GM23248 (cell line): ENCODE measurements around the gene GON4L. TPM values are rescaled to one million over a fixed set of nuclear protein-coding genes. Genes with fewer than 3 reads are reported as not detected.

ENCODE experiments used
- DNase-seq: peaks from one replicate; pipeline ENCODE4 v3.0.0-alpha.2; 2015
- H2AFZ ChIP-seq: fragments of 200-600 bp; sonication (generic); 2 replicates; pipeline ENCODE4 v1.6.1; 2016; ENCODE audit warnings: antibody characterized with exemption
- H3F3A ChIP-seq: fragments of 200-600 bp; sonication (generic); 2 replicates; pipeline ENCODE4 v1.6.1; 2016; ENCODE audit warnings: mild to moderate bottlenecking, antibody characterized with exemption, mixed run types; ENCODE audit not compliant: insufficient read depth
- H3K27ac ChIP-seq: fragments of 200-600 bp; sonication (generic); 2 replicates; pipeline ENCODE4 v1.5.1; 2016; ENCODE audit warnings: mild to moderate bottlenecking
- H3K27me3 ChIP-seq: fragments of 200-600 bp; sonication (generic); replicated peaks from 2 replicates; pipeline ENCODE4 v1.6.1; 2016; ENCODE audit warnings: mild to moderate bottlenecking; ENCODE audit not compliant: insufficient read depth
- H3K36me3 ChIP-seq: fragments of 200-600 bp; sonication (generic); 2 replicates; pipeline ENCODE4 v1.6.1; 2016; ENCODE audit warnings: low read depth, mild to moderate bottlenecking
- H3K4me1 ChIP-seq: fragments of 200-600 bp; sonication (generic); 2 replicates; pipeline ENCODE4 v1.6.1; 2016; ENCODE audit warnings: mild to moderate bottlenecking; ENCODE audit not compliant: insufficient read depth
- H3K4me2 ChIP-seq: fragments of 200-600 bp; sonication (generic); one replicate; pipeline ENCODE4 v1.6.1; 2016; ENCODE audit warnings: mild to moderate bottlenecking; ENCODE audit not compliant: unreplicated experiment
- H3K4me3 ChIP-seq: fragments of 200-600 bp; sonication (generic); 2 replicates; pipeline ENCODE4 v1.5.1; 2016; ENCODE audit warnings: mild to moderate bottlenecking
- H3K79me2 ChIP-seq: fragments of 200-600 bp; sonication (generic); 2 replicates; pipeline ENCODE4 v1.6.1; 2016; ENCODE audit warnings: mild to moderate bottlenecking; ENCODE audit not compliant: insufficient read depth
- H3K9ac ChIP-seq: fragments of 200-600 bp; sonication (generic); 2 replicates; pipeline ENCODE4 v1.6.1; 2016; ENCODE audit warnings: mild to moderate bottlenecking
- H3K9me2 ChIP-seq: fragments of 200-600 bp; sonication (generic); 2 replicates; pipeline ENCODE4 v1.6.1; 2016; ENCODE audit warnings: mixed run types, mild to moderate bottlenecking, moderate library complexity; ENCODE audit not compliant: insufficient read depth
- H3K9me3 ChIP-seq: fragments of 200-600 bp; sonication (generic); one replicate; pipeline ENCODE4 v1.6.1; 2017; ENCODE audit warnings: low read depth
- H4K20me1 ChIP-seq: fragments of 200-600 bp; sonication (generic); 2 replicates; pipeline ENCODE4 v1.6.0; 2016; ENCODE audit not compliant: insufficient read depth
- EZH2 ChIP-seq: fragments of 200-600 bp; sonication (generic); IDR thresholded peaks from 2 replicates; pipeline ENCODE4 v1.6.1; 2018; ENCODE audit warnings: antibody characterized with exemption, mild to moderate bottlenecking; ENCODE audit not compliant: insufficient read depth, poor library complexity, severe bottlenecking
- EZH2phosphoT487 ChIP-seq: fragments of 200-600 bp; sonication (generic); IDR thresholded peaks from 2 replicates; pipeline ENCODE4 v1.6.1; 2018; ENCODE audit warnings: antibody characterized with exemption, moderate library complexity, mild to moderate bottlenecking, low read depth; ENCODE audit not compliant: insufficient read depth
- WGBS, 2 experiments: methylation state at CpG; one replicate each; pipeline ENCODE4 v1.1.6; 2015 to 2017; ENCODE audit warnings: low lambda C conversion rate in 2 of 2, low coverage in 1 of 2; ENCODE audit errors: missing lambda C conversion rate in 2 of 2; 5-methylcytosine and 5-hydroxymethylcytosine counted together
- in situ Hi-C: fragments of 300-500 bp; cut with MboI; formaldehyde crosslinking; loops from 2 replicates; pipeline ENCODE4 v1.15.0; 2020
- polyA plus RNA-seq: library from polyadenylated mRNA; unstranded; fragments of >200 nt; fragmentation: Nextera tagmentation; extraction: Ambion mirVana; gene quantifications from 2 replicates; pipeline ENCODE4 v1.2.1, GENCODE V29; 2016
- total RNA-seq: library from RNA; depleted of rRNA; stranded (reverse); fragments of >200 nt; shearing (Covaris generic); gene quantifications from 2 replicates; pipeline ENCODE4 v1.2.3, GENCODE V29; 2014; rRNA removed

The GON4L gene
- total RNA-seq: 20.4 and 24.4 TPM in 2 replicates
- 24.9 and 30.3 TPM in 2 replicates for polyA plus RNA-seq

DNA sequence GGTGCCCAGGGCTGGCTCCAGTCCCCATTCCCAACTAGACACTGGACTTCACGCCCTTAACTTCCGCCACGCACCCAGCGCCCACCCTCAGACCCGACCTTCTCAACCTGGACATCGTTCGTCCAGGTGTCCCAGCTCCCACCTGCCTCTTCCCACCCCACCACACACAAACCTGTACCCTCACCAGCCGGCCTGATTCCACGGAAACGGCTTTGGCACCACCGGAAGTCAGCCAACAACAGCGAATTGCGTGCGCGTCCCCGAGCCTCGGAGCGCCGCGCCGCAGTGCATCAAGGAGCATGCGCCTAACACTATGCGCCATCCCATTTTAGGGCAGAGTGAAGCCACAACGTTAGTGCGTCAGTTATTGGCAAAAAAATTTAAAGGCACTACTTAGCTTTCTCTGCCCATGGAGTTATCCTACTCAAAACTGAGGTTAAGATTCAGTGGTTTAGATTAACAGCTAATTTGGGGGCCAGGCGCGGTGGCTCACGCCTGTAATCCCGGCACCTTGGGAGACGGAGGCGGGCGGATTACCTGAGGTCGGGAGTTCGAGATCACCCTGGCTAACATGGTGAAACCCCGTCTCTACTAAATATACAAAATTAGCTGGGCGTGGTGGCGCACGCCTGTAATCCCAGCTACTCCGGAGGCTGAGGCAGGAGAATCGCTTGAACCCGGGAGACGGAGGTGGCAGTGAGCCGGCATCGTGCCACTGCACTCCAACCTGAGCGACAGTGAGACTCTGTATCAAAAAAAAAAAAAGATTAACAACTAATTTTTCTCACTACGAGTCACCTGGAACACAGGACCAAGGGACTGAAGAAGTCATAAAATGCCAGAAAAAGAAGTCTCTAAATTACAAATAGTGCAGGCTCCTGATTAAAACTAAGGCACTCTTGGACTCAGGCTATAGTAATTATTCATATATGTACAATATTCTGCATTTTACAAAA lies at the start of gene GON4L:
Gene GON4L, minus strand, starts transcription at position 240 of the 956 bp plus-strand sequence. CDS start 3,434 bp downstream, outside the sequence.
- Histone ChIP-seq H2AFZ (peak within 1 kb of the TSS; percentile 87), H3K36me3 (peaks cover 20% of the 10 kb centered on the region), H3K9me2 (no peaks in the 10 kb centered on the region), H3K79me2 (peaks cover 65% of the 10 kb centered on the region), H3K27ac (peak within 1 kb of the TSS; percentile 21; the same call in 1 of the 2 replicates), H3K9ac (peak within 1 kb of the TSS; percentile 93), H3K27me3 (no peaks in the 10 kb centered on the region), H3F3A (peaks cover 32% of the 10 kb centered on the region), H4K20me1 (no peaks in the 10 kb centered on the region), H3K4me3 (peak within 1 kb of the TSS; percentile 97), H3K9me3 (no peaks in the 10 kb centered on the region), H3K4me2 (peak within 1 kb of the TSS; percentile 99), H3K4me1 (peaks cover 26% of the 10 kb centered on the region)
- WGBS, 2 experiments: 22 to 23% methylated on average over 45 to 46 of the region's 46 CpGs
- peak; percentile 98 for DNase-seq
- no peak for TF ChIP-seq EZH2phosphoT487
- TF ChIP-seq EZH2: no peak
- in situ Hi-C loops: no loop called here

- no peak for DNase-seq
- H2AFZ ChIP-seq: no peak overlapping the region
- H3F3A ChIP-seq: peaks cover 15% of the 10 kb centered on the region
- no peak overlapping the region for H3K27ac ChIP-seq
- no peak for TF ChIP-seq EZH2
- no peak for TF ChIP-seq EZH2phosphoT487
- no peaks in the 10 kb centered on the region for H3K9me3 ChIP-seq
- H3K79me2 ChIP-seq: peaks cover 67% of the 10 kb centered on the region
- H3K4me3 ChIP-seq: no peak overlapping the region
- no peaks in the 10 kb centered on the region for H3K27me3 ChIP-seq
- no peaks in the 10 kb centered on the region for H4K20me1 ChIP-seq
- 94 to 95% methylated on average over 12 of the region's 12 CpGs for WGBS, 2 experiments
- H3K36me3 ChIP-seq: peaks cover 65% of the 10 kb centered on the region
- H3K4me2 ChIP-seq: no peak overlapping the region
- in situ Hi-C loops: no loop called here
- H3K9me2 ChIP-seq: no peaks in the 10 kb centered on the region
- no peaks in the 10 kb centered on the region for H3K4me1 ChIP-seq
- no peak overlapping the region for H3K9ac ChIP-seq
Observed at GRCh38 chr1:155904261-155904660, 47.2 kb upstream of the GON4L start.

GRCh38 chr1:155900161-155900560 lies 43.1 kb upstream of the GON4L start:
- Histone ChIP-seq H3K4me3 (no peak overlapping the region), H3K27ac (no peak overlapping the region), H3K36me3 (peaks cover 65% of the 10 kb centered on the region), H3K4me1 (no peaks in the 10 kb centered on the region), H3K79me2 (peaks cover 38% of the 10 kb centered on the region), H4K20me1 (no peaks in the 10 kb centered on the region), H3K9ac (no peak overlapping the region), H3K4me2 (no peak overlapping the region), H3F3A (peaks cover 40% of the 10 kb centered on the region), H3K9me2 (no peaks in the 10 kb centered on the region), H3K9me3 (no peaks in the 10 kb centered on the region), H3K27me3 (no peaks in the 10 kb centered on the region), H2AFZ (no peak overlapping the region)
- TF ChIP-seq EZH2phosphoT487: no peak
- TF ChIP-seq EZH2: no peak
- in situ Hi-C loops: no loop called here
- WGBS, 2 experiments: 67 to 68% methylated on average over 4 of the region's 4 CpGs
- no peak for DNase-seq

- TF ChIP-seq EZH2phosphoT487: no peak
- no peak for TF ChIP-seq EZH2
- no peak for DNase-seq
- peaks cover 42% of the 10 kb centered on the region for H3F3A ChIP-seq
- H3K4me3 ChIP-seq: no peak overlapping the region
- H3K9ac ChIP-seq: no peak overlapping the region
- H3K27me3 ChIP-seq: no peaks in the 10 kb centered on the region
- no peaks in the 10 kb centered on the region for H3K4me1 ChIP-seq
- no peak overlapping the region for H3K27ac ChIP-seq
- H3K4me2 ChIP-seq: no peak overlapping the region
- WGBS, 2 experiments: 95 to 100% methylated on average over 2 of the region's 2 CpGs
- H3K9me3 ChIP-seq: no peaks in the 10 kb centered on the region
- H3K79me2 ChIP-seq: peaks cover 33% of the 10 kb centered on the region
- peaks cover 61% of the 10 kb centered on the region for H3K36me3 ChIP-seq
- in situ Hi-C loops: no loop called here
- no peaks in the 10 kb centered on the region for H4K20me1 ChIP-seq
- no peaks in the 10 kb centered on the region for H3K9me2 ChIP-seq
- no peak overlapping the region for H2AFZ ChIP-seq
Observed at GRCh38 chr1:155899683-155900082, 42.7 kb upstream of the GON4L start.
